ENCODE data around the gene RPP40. TPM values are rescaled to one million over a fixed set of nuclear protein-coding genes. Genes with fewer than 3 reads are reported as not detected.

The RPP40 gene
- polyA plus RNA-seq, 1 of the 3 experiments (the other 2 are of a cell fraction): 9.8 TPM

DNA sequence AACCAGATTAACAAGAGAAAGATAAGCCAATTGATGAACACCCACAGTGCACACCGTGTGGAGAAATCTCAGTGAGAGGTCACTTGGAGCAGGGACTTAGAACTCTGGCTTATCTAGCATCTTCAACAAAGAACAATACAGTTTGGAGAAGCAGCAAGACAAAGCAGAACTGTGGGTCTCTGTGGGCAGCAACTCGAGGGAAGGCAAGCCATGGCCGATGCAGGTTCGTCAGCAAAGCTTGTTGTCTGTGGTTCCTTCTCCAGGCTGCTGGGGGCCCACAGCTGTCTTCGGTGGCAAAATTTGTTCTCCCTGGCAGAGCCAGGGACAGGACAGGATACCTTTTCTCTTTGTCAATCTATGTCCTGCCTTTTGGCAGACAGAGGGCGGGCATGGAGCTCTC is 22.1 kb downstream of the RPP40 start (continued):
- TF ChIP-seq, protein P1, sequence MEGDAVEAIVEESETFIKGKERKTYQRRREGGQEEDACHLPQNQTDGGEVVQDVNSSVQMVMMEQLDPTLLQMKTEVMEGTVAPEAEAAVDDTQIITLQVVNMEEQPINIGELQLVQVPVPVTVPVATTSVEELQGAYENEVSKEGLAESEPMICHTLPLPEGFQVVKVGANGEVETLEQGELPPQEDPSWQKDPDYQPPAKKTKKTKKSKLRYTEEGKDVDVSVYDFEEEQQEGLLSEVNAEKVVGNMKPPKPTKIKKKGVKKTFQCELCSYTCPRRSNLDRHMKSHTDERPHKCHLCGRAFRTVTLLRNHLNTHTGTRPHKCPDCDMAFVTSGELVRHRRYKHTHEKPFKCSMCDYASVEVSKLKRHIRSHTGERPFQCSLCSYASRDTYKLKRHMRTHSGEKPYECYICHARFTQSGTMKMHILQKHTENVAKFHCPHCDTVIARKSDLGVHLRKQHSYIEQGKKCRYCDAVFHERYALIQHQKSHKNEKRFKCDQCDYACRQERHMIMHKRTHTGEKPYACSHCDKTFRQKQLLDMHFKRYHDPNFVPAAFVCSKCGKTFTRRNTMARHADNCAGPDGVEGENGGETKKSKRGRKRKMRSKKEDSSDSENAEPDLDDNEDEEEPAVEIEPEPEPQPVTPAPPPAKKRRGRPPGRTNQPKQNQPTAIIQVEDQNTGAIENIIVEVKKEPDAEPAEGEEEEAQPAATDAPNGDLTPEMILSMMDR (IDR thresholded peaks at IDR 0.05): no peak
- TF ChIP-seq, protein P2, sequence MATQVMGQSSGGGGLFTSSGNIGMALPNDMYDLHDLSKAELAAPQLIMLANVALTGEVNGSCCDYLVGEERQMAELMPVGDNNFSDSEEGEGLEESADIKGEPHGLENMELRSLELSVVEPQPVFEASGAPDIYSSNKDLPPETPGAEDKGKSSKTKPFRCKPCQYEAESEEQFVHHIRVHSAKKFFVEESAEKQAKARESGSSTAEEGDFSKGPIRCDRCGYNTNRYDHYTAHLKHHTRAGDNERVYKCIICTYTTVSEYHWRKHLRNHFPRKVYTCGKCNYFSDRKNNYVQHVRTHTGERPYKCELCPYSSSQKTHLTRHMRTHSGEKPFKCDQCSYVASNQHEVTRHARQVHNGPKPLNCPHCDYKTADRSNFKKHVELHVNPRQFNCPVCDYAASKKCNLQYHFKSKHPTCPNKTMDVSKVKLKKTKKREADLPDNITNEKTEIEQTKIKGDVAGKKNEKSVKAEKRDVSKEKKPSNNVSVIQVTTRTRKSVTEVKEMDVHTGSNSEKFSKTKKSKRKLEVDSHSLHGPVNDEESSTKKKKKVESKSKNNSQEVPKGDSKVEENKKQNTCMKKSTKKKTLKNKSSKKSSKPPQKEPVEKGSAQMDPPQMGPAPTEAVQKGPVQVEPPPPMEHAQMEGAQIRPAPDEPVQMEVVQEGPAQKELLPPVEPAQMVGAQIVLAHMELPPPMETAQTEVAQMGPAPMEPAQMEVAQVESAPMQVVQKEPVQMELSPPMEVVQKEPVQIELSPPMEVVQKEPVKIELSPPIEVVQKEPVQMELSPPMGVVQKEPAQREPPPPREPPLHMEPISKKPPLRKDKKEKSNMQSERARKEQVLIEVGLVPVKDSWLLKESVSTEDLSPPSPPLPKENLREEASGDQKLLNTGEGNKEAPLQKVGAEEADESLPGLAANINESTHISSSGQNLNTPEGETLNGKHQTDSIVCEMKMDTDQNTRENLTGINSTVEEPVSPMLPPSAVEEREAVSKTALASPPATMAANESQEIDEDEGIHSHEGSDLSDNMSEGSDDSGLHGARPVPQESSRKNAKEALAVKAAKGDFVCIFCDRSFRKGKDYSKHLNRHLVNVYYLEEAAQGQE (IDR thresholded peaks at IDR 0.05; ENCODE audit: low read depth, low read length): no peak
- TF ChIP-seq, protein P3, sequence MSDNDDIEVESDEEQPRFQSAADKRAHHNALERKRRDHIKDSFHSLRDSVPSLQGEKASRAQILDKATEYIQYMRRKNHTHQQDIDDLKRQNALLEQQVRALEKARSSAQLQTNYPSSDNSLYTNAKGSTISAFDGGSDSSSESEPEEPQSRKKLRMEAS (IDR thresholded peaks at IDR 0.05; ENCODE audit: low read depth): no peak
- no peak for TF ChIP-seq RXRA (IDR thresholded peaks at IDR 0.05; ENCODE audit: borderline replicate concordance, low read depth)
- TF ChIP-seq, protein P4, sequence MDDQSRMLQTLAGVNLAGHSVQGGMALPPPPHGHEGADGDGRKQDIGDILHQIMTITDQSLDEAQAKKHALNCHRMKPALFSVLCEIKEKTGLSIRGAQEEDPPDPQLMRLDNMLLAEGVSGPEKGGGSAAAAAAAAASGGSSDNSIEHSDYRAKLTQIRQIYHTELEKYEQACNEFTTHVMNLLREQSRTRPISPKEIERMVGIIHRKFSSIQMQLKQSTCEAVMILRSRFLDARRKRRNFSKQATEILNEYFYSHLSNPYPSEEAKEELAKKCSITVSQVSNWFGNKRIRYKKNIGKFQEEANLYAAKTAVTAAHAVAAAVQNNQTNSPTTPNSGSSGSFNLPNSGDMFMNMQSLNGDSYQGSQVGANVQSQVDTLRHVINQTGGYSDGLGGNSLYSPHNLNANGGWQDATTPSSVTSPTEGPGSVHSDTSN (IDR thresholded peaks at IDR 0.05): no peak
- TF ChIP-seq, protein P5, sequence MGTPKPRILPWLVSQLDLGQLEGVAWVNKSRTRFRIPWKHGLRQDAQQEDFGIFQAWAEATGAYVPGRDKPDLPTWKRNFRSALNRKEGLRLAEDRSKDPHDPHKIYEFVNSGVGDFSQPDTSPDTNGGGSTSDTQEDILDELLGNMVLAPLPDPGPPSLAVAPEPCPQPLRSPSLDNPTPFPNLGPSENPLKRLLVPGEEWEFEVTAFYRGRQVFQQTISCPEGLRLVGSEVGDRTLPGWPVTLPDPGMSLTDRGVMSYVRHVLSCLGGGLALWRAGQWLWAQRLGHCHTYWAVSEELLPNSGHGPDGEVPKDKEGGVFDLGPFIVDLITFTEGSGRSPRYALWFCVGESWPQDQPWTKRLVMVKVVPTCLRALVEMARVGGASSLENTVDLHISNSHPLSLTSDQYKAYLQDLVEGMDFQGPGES (IDR thresholded peaks at IDR 0.05; ENCODE audit: low read depth, low read length): no peak

DNA sequence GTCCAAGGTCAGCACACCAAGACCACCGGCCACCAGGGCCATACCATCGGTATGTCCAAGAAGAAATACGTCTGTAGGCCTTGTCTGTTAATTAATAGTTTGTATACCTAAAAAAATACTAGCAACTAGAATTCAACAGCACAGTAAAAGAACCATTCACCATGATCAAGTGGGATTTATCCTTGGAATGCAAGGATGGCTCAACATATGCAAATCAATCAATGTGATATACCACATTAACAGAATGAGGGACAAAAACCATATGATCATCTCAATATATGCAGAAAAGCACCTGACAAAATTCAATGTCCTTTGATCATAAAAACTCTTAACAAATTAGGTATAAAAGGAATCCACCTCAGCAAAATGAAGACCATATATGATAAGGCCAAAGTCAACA is 24.4 kb downstream of the RPP40 start:
- Histone ChIP-seq H3K4me1 (ENCODE audit: control insufficient read depth in 1 of 2, insufficient read depth in 2 of 2, low read depth in 1 of 2, low read length in 1 of 2) (peaks cover 0 to 11% of the 10 kb centered on the region in 2 experiments; a peak in 1 of 4 replicates), H3K9me2 (no peaks in the 10 kb centered on the region), H3K9ac (no peak overlapping the region), H2AFZ (ENCODE audit: low read depth) (no peak overlapping the region), H3K4me2 (no peak overlapping the region), H3K9me3 (peaks cover 6% of the 10 kb centered on the region; the same call in 1 of the 2 replicates), H3K79me2 (ENCODE audit: insufficient read depth) (no peaks in the 10 kb centered on the region), H3F3A (replicated peaks; ENCODE audit: insufficient read depth) (no peaks in the 10 kb centered on the region), H4K20me1 (ENCODE audit: insufficient read depth) (no peaks in the 10 kb centered on the region), H3K27ac (ENCODE audit: low read depth in 2 of 2, low read length in 1 of 2) (no peak overlapping the region), H3K4me3 (ENCODE audit: low read depth in 2 of 2, low read length in 1 of 2) (no peak overlapping the region), H3K36me3 (replicated peaks in 1 of 2; ENCODE audit: control insufficient read depth in 1 of 2, insufficient read depth in 2 of 2, low read length in 1 of 2) (no peaks in the 10 kb centered on the region), H3K27me3 (ENCODE audit: insufficient read depth) (no peaks in the 10 kb centered on the region)
- no peak for DNase-seq
- POLR2A ChIA-PET: no interaction called here
- 46% methylated on average over 3 of the region's 3 CpGs for WGBS (ENCODE audit: low lambda C conversion rate)
- no peak for TF ChIP-seq SIN3A (IDR thresholded peaks at IDR 0.05; ENCODE audit: borderline replicate concordance, low read depth, low read length)
- TF ChIP-seq TAF1 (IDR thresholded peaks at IDR 0.05; ENCODE audit: borderline replicate concordance, low read depth, low read length): no peak
- no peak for TF ChIP-seq GATA2 (CRISPR knock-in tag; IDR thresholded peaks at IDR 0.05)
- no peak for TF ChIP-seq FOSL2 (IDR thresholded peaks at IDR 0.05; ENCODE audit: borderline replicate concordance, low read depth)
- no peak for TF ChIP-seq NFIC (IDR thresholded peaks at IDR 0.05; ENCODE audit: borderline replicate concordance)
- CTCF ChIA-PET: no interaction called here

All from SK-N-SH (cell line).